ENCODE data around the gene IRF8.

- no peak for TF ChIP-seq POLR2A (IDR thresholded peaks at IDR 0.05)
- TF ChIP-seq, protein P1, sequence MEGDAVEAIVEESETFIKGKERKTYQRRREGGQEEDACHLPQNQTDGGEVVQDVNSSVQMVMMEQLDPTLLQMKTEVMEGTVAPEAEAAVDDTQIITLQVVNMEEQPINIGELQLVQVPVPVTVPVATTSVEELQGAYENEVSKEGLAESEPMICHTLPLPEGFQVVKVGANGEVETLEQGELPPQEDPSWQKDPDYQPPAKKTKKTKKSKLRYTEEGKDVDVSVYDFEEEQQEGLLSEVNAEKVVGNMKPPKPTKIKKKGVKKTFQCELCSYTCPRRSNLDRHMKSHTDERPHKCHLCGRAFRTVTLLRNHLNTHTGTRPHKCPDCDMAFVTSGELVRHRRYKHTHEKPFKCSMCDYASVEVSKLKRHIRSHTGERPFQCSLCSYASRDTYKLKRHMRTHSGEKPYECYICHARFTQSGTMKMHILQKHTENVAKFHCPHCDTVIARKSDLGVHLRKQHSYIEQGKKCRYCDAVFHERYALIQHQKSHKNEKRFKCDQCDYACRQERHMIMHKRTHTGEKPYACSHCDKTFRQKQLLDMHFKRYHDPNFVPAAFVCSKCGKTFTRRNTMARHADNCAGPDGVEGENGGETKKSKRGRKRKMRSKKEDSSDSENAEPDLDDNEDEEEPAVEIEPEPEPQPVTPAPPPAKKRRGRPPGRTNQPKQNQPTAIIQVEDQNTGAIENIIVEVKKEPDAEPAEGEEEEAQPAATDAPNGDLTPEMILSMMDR (IDR thresholded peaks at IDR 0.05 in 8 of 11, conservative IDR thresholded peaks at IDR 0.05 in 3 of 11), result no peak
Observed at GRCh38 chr16:85965125-85965524, 66.2 kb downstream of the IRF8 start.
